Measurements from ENCODE around the gene ORM2.

DNA sequence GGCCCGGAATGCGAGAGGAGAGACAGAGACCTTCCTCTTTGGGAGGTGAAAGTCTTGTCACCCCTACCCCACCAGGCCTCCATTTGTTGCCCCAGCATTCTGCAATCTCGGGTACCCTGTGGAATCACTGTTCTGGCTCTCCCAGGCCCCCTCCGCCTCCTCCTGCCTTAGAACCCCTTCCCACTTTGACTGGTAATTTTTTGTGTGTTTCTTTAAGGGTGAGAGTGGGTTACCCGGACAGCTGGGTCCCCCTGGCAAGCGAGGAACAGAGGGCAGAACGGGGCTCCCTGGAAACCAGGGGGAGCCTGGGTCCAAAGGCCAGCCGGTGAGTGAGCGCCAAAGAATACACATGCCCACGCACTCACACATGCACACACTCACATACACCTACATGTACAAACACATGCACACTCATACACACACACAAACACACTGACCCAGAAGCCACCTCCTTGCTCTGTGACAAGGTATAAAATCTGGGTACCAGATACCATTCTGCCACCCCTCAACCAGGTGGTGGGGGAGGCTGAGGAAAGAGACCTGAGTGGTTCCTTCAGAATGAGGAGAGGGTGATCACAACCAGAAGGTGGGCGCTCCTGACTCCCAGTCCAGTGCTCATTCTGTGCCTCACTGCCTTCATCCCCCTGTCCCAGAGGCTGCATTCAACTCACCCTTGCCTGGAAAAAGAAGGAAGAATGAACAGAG lies 37.6 kb upstream of the ORM2 start:
- TF ChIP-seq CTCF (IDR thresholded peaks at IDR 0.05) (no peak), EP300 (IDR thresholded peaks at IDR 0.05) (no peak), POLR2A (IDR thresholded peaks at IDR 0.05) (no peak)
